Activated T-cell treated with anti-CD3 and anti-CD28 coated beads, Interleukin-2, amount 50 U/mL, for 1 hour (primary cell): ENCODE data around the gene PPARGC1A.

Source experiments
- DNase-seq: peaks from one replicate; pipeline ENCODE4 v3.0.0-alpha.2; 2020

The PPARGC1A gene

GRCh38 chr4:23837371-23837770 lies 52.5 kb downstream of the PPARGC1A start:
- no peak for DNase-seq

- DNase-seq: no peak
These were observed 53.9 kb downstream of the PPARGC1A start for GRCh38 chr4:23835774-23836478.

GRCh38 chr4:23828779-23829178 lies 61.1 kb downstream of the PPARGC1A start:
- no peak for DNase-seq

- DNase-seq: no peak
These were observed 61.7 kb downstream of the PPARGC1A start for GRCh38 chr4:23828020-23828715.

- DNase-seq: no peak
These were observed 67.7 kb downstream of the PPARGC1A start for GRCh38 chr4:23822181-23822580.

GRCh38 chr4:23819041-23819511 lies 70.8 kb downstream of the PPARGC1A start:
- DNase-seq: no peak

- no peak for DNase-seq
These were observed 71.6 kb downstream of the PPARGC1A start for GRCh38 chr4:23818097-23818885.

- DNase-seq: no peak
These were observed 74.7 kb downstream of the PPARGC1A start for GRCh38 chr4:23814996-23815660.

GRCh38 chr4:23814587-23814986 lies 75.3 kb downstream of the PPARGC1A start:
- DNase-seq: no peak

- DNase-seq: no peak
These were observed 78.7 kb downstream of the PPARGC1A start for GRCh38 chr4:23811161-23811560.

- no peak for DNase-seq
These were observed 84.4 kb downstream of the PPARGC1A start for GRCh38 chr4:23805450-23805851.

GRCh38 chr4:23789762-23790161 lies 100.1 kb downstream of the PPARGC1A start:
- no peak for DNase-seq

GRCh38 chr4:23788460-23788859 lies 101.4 kb downstream of the PPARGC1A start:
- DNase-seq: no peak

- DNase-seq: no peak
These were observed 101.8 kb downstream of the PPARGC1A start for GRCh38 chr4:23788027-23788426.

- no peak for DNase-seq
These were observed 106.9 kb downstream of the PPARGC1A start for GRCh38 chr4:23782778-23783437.

- no peak for DNase-seq
These were observed 110.0 kb downstream of the PPARGC1A start for GRCh38 chr4:23779839-23780238.

GRCh38 chr4:23779422-23779821 lies 110.4 kb downstream of the PPARGC1A start:
- DNase-seq: no peak

GRCh38 chr4:23775694-23776093 lies 114.2 kb downstream of the PPARGC1A start:
- DNase-seq: no peak

- DNase-seq: no peak
These were observed 114.9 kb downstream of the PPARGC1A start for GRCh38 chr4:23774909-23775308.

GRCh38 chr4:23773884-23774636 lies 115.8 kb downstream of the PPARGC1A start:
- DNase-seq: no peak

- DNase-seq: no peak
These were observed 119.8 kb downstream of the PPARGC1A start for GRCh38 chr4:23770011-23770410.

GRCh38 chr4:23769406-23769805 lies 120.4 kb downstream of the PPARGC1A start:
- no peak for DNase-seq
